Left lung (tissue), 10 donors: ENCODE results near the gene A4GALT. TPM values are rescaled to one million over a fixed set of nuclear protein-coding genes. Genes with fewer than 3 reads are reported as not detected.
"Not testable (repeated sequence)": the region's sequence is repeated elsewhere in the genome, so short reads cannot be mapped to it uniquely, and the experiment has no call there.

Experiments
- ATAC-seq: fragments of 200-7000 bp; cut with Tn5 transposase; one replicate; pipeline ENCODE4 v1.9.1; 2020; ENCODE audit warnings: moderate library complexity
- DNase-seq, 4 donors: peaks; one replicate each; pipeline ENCODE4 v3.0.0-alpha.2; 2013 to 2020
- H3K27ac ChIP-seq, 2 donors: fragments of 200-600 bp; sonication (generic) in 1 of 2; one replicate each; pipeline versions ENCODE4 v1.5.0 to v1.8.0; 2020 to 2021
- H3K27me3 ChIP-seq, 2 donors: fragments of 200-600 bp; sonication (generic) in 1 of 2; one replicate each; pipeline versions ENCODE4 v1.5.0 to v1.8.0; 2020 to 2021
- H3K36me3 ChIP-seq, 2 donors: fragments of 200-600 bp; sonication (generic) in 1 of 2; one replicate each; pipeline versions ENCODE4 v1.5.0 to v1.8.0; 2020 to 2021
- H3K4me1 ChIP-seq, 2 donors: fragments of 200-600 bp; one replicate each; pipeline ENCODE4 v1.8.0; 2021
- H3K4me3 ChIP-seq, 2 donors: fragments of 200-600 bp; sonication (generic) in 1 of 2; one replicate each; pipeline versions ENCODE4 v1.5.0 to v1.8.0; 2020 to 2021; ENCODE audit warnings: mild to moderate bottlenecking in 1 of 2
- H3K9me3 ChIP-seq, 2 donors: fragments of 200-600 bp; sonication (generic) in 1 of 2; one replicate each; pipeline versions ENCODE4 v1.5.0 to v1.8.0; 2020 to 2021
- CTCF ChIP-seq, 2 donors: fragments of 200-600 bp; sonication (generic) in 1 of 2; IDR thresholded peaks; one replicate each; pipeline versions ENCODE4 v1.5.0 to v1.8.0; 2021; ENCODE audit warnings: antibody characterized with exemption in 2 of 2
- intact Hi-C, 2 donors: fragments of 100-400 bp; cut with DNase I; formaldehyde crosslinking; loops; one replicate each; pipeline versions ENCODE4 v1.11.2 to v1.14.2; 2022
- polyA plus RNA-seq, 6 donors: library from polyadenylated mRNA; unstranded; fragments of 120-200 nt; gene quantifications; one replicate each; pipeline ENCODE4 v1.2.1, GENCODE V29; 2013; ENCODE audit not compliant: insufficient read length in 6 of 6
- total RNA-seq, 2 donors: library from RNA; stranded (reverse); fragmentation: NEBNext Ultra II Directional; extraction: Animal tissue kit (Norgen Biotek cat#: 25700); gene quantifications; one replicate each; pipeline ENCODE4 v1.2.1, GENCODE V29; 2021
- donor health status: DM: no; HTN: yes; CAD: no.
- donor health status: DM: no; HTN: no; CAD: no.

A4GALT gene
- total and polyA plus RNA-seq, 8 donors, result 1.9 to 21.3 (median 2.7) TPM

GRCh38 chr22:42734406-42734805 is 13.7 kb upstream of the A4GALT start:
- H3K27me3 ChIP-seq, result no peaks in the 10 kb centered on the region
- no peak overlapping the region for H3K4me3 ChIP-seq
- DNase-seq (no peak), ATAC-seq (no peak)
- no peaks in the 10 kb centered on the region for H3K9me3 ChIP-seq
- no peak overlapping the region for H3K27ac ChIP-seq
- H3K4me1 ChIP-seq, result no peaks in the 10 kb centered on the region
- H3K36me3 ChIP-seq, result no peaks in the 10 kb centered on the region
- intact Hi-C loops, result no loop called here
- no peak for TF ChIP-seq CTCF (IDR thresholded peaks at IDR 0.05)

GRCh38 chr22:42733394-42733793 is 12.7 kb upstream of the A4GALT start:
- H3K4me1 ChIP-seq, H3K9me3 ChIP-seq, ATAC-seq, DNase-seq, H3K4me3 ChIP-seq, H3K27ac ChIP-seq, intact Hi-C loops, H3K27me3 ChIP-seq, H3K36me3 ChIP-seq: not testable (repeated sequence)

- peak in 1 of 4 donors; percentile 40 for DNase-seq
Measured at GRCh38 chr22:42732081-42732480, 11.4 kb upstream of the A4GALT start.

GRCh38 chr22:42726811-42727210 is 6.1 kb upstream of the A4GALT start:
- Histone ChIP-seq H3K4me3 (no peak overlapping the region), H3K36me3 (no peaks in the 10 kb centered on the region), H3K27me3 (peaks cover 0 to 23% of the 10 kb centered on the region in 2 donors), H3K4me1 (peaks cover 0 to 7% of the 10 kb centered on the region in 2 donors), H3K9me3 (no peaks in the 10 kb centered on the region), H3K27ac (no peak overlapping the region)
- no peak for TF ChIP-seq CTCF (IDR thresholded peaks at IDR 0.05)
- DNase-seq (no peak), ATAC-seq (no peak)
- intact Hi-C loops, result no loop called here

More at GRCh38 chr22:42732081-42732480, 11.4 kb upstream of the A4GALT start:
- H3K9me3 ChIP-seq, result no peaks in the 10 kb centered on the region
- H3K27ac ChIP-seq, result no peak overlapping the region
- intact Hi-C loops, result no loop called here
- peaks cover 0 to 7% of the 10 kb centered on the region in 2 donors for H3K4me1 ChIP-seq
- H3K36me3 ChIP-seq, result no peaks in the 10 kb centered on the region
- H3K4me3 ChIP-seq, result no peak overlapping the region
- H3K27me3 ChIP-seq, result no peaks in the 10 kb centered on the region
- no peak for ATAC-seq
- TF ChIP-seq CTCF (IDR thresholded peaks at IDR 0.05), result no peak

GRCh38 chr22:42725606-42726355 is 5.1 kb upstream of the A4GALT start:
- no peak overlapping the region for H3K4me3 ChIP-seq
- intact Hi-C loops, result no loop called here
- peaks cover 4 to 33% of the 10 kb centered on the region in 2 donors for H3K27me3 ChIP-seq
- no peaks in the 10 kb centered on the region for H3K36me3 ChIP-seq
- TF ChIP-seq CTCF (IDR thresholded peaks at IDR 0.05), result no peak
- no peaks in the 10 kb centered on the region for H3K9me3 ChIP-seq
- H3K4me1 ChIP-seq, result peaks cover 0 to 14% of the 10 kb centered on the region in 2 donors
- no peak overlapping the region for H3K27ac ChIP-seq
- ATAC-seq (no peak), DNase-seq (no peak)
